GM12878 (cell line): ENCODE results near the gene MN1. TPM values are rescaled to one million over a fixed set of nuclear protein-coding genes. Genes with fewer than 3 reads are reported as not detected.

Experiments
- ATAC-seq: fragments of 200-7000 bp; cut with Tn5 transposase; 3 replicates; pipeline ENCODE4 v1.9.1; 2020; ENCODE audit warnings: mild to moderate bottlenecking, moderate library complexity
- BruUV-seq: library from RNA; stranded (reverse); fragments of 400-500 nt; replicated peaks from 2 replicates; lab custom pipeline; 2021; lab: Mats Ljungman, UMichigan
- CTCF ChIA-PET: fragments of 300-600 bp; sonication (Branson Sonifier 250); formaldehyde crosslinking; extraction: SDS; loops from one replicate; lab custom pipeline; 2021; ENCODE audit warnings: inconsistent platforms; lab: Yijun Ruan, JAX
- POLR2A ChIA-PET: fragments of 350-600 bp; formaldehyde crosslinking; extraction: SDS; loops from one replicate; lab custom pipeline; 2021; ENCODE audit warnings: inconsistent platforms; lab: Charles Lee
- RAD21 ChIA-PET: fragments of 300-600 bp; sonication (Branson Sonifier 250); formaldehyde crosslinking; loops from one replicate; lab custom pipeline; 2023; ENCODE audit warnings: antibody characterized with exemption; ENCODE audit not compliant: unreplicated experiment; lab: Charles Lee
- SMC1A ChIA-PET: fragments of 300-600 bp; sonication (Branson Sonifier 250); formaldehyde crosslinking; loops from one replicate; lab custom pipeline; 2023; ENCODE audit not compliant: unreplicated experiment, uncharacterized antibody; lab: Charles Lee
- DNase-seq: peaks from one replicate; pipeline ENCODE4 v3.0.0-alpha.2; 2011; ENCODE audit warnings: low read depth, low spot score
- FAIRE-seq: peaks from 3 replicates; lab custom pipeline; 2011; peaks lifted over from hg19 to GRCh38; lab: Jason Lieb, UNC
- H2AFZ ChIP-seq: 2 replicates; pipeline ENCODE4 v1.6.0; 2011; ENCODE audit warnings: low read depth, low read length, control low read depth; ENCODE audit not compliant: control insufficient read depth
- H3K27ac ChIP-seq: 2 replicates; pipeline ENCODE4 v1.5.1; 2011; ENCODE audit warnings: control low read depth; ENCODE audit not compliant: control insufficient read depth, insufficient read depth
- H3K27me3 ChIP-seq, 2 experiments: replicated peaks in 1 of 2; 2 replicates each; pipeline versions ENCODE4 v1.6.0 to v1.6.1; 2011; ENCODE audit warnings: low read length in 1 of 2; ENCODE audit not compliant: control insufficient read depth in 2 of 2, insufficient read depth in 2 of 2
- H3K36me3 ChIP-seq, 2 experiments: 2 replicates each; pipeline ENCODE4 v1.5.1; 2011; ENCODE audit warnings: low read length in 1 of 2; ENCODE audit not compliant: control insufficient read depth in 2 of 2, insufficient read depth in 2 of 2
- H3K4me1 ChIP-seq: 2 replicates; pipeline ENCODE4 v1.6.1; 2011; ENCODE audit warnings: mild to moderate bottlenecking, low read length, moderate library complexity, mixed read lengths; ENCODE audit not compliant: control insufficient read depth, insufficient read depth
- H3K4me2 ChIP-seq: 2 replicates; pipeline ENCODE4 v1.6.0; 2011; ENCODE audit warnings: control low read depth; ENCODE audit not compliant: control insufficient read depth, insufficient read depth
- H3K4me3 ChIP-seq: fragments of 200-600 bp; sonication (generic); 2 replicates; pipeline ENCODE4 v1.5.1; 2016
- H3K79me2 ChIP-seq: 2 replicates; pipeline ENCODE4 v1.6.0; 2011; ENCODE audit warnings: low read length; ENCODE audit not compliant: control insufficient read depth, insufficient read depth
- H3K9ac ChIP-seq: 2 replicates; pipeline ENCODE4 v1.8.0; 2011; ENCODE audit warnings: low read length, control low read depth, mixed read lengths; ENCODE audit not compliant: control insufficient read depth, insufficient read depth
- H3K9me3 ChIP-seq: replicated peaks from 3 replicates; pipeline ENCODE4 v1.5.1; 2011; ENCODE audit warnings: mild to moderate bottlenecking, low read length; ENCODE audit not compliant: control insufficient read depth, insufficient read depth
- H4K20me1 ChIP-seq: 2 replicates; pipeline ENCODE4 v1.6.0; 2011; ENCODE audit not compliant: control insufficient read depth, insufficient read depth
- CHD1 ChIP-seq: IDR thresholded peaks from 2 replicates; pipeline ENCODE4 v1.6.1; 2012; ENCODE audit warnings: low read depth, low read length, improper control_type of control experiment
- ETV6 ChIP-seq, 2 experiments: fragments of 450-650 bp in 1 of 2; IDR thresholded peaks in 1 of 2; conservative IDR thresholded peaks in 1 of 2; 2 replicates each; pipeline ENCODE4 v1.6.1; 2014; ENCODE audit warnings: antibody characterized with exemption in 1 of 2, borderline replicate concordance in 1 of 2, low read depth in 1 of 2, mild to moderate bottlenecking in 1 of 2, moderate library complexity in 1 of 2
- JUND ChIP-seq: IDR thresholded peaks from 2 replicates; pipeline ENCODE4 v1.6.1; 2012; ENCODE audit warnings: low read depth, mild to moderate bottlenecking, low read length, improper control_type of control experiment, moderate library complexity
- KLF5 ChIP-seq: fragments of 450-650 bp; IDR thresholded peaks from 2 replicates; pipeline ENCODE4 v1.6.1; 2014; ENCODE audit warnings: mild to moderate bottlenecking; ENCODE audit not compliant: partially characterized antibody
- MTA2 ChIP-seq: fragments of 450-650 bp; IDR thresholded peaks from 2 replicates; pipeline ENCODE4 v1.6.1; 2016; ENCODE audit warnings: low read depth, mild to moderate bottlenecking, moderate library complexity
- NFIC ChIP-seq: IDR thresholded peaks from 2 replicates; pipeline ENCODE4 v1.6.1; 2012; ENCODE audit warnings: low read depth, mild to moderate bottlenecking, inconsistent platforms, low read length, moderate library complexity
- PAX5 ChIP-seq: IDR thresholded peaks from 2 replicates; pipeline ENCODE4 v1.6.1; 2011; ENCODE audit warnings: low read depth, low read length, borderline replicate concordance
- PML ChIP-seq: IDR thresholded peaks from 2 replicates; pipeline ENCODE4 v1.6.1; 2012; ENCODE audit warnings: low read length, inconsistent platforms
- SMAD1 ChIP-seq: fragments of 450-650 bp; IDR thresholded peaks from 2 replicates; pipeline ENCODE4 v1.6.1; 2018; ENCODE audit warnings: mild to moderate bottlenecking, low read depth; ENCODE audit not compliant: partially characterized antibody
- STAT1 ChIP-seq: fragments of 450-650 bp; conservative IDR thresholded peaks from 2 replicates; pipeline ENCODE4 v1.6.1; 2014; ENCODE audit warnings: antibody characterized with exemption, mild to moderate bottlenecking
- WGBS: methylation state at CpG from one replicate; pipeline ENCODE4 v1.1.6; 2016; ENCODE audit warnings: low lambda C conversion rate; ENCODE audit not compliant: insufficient replicate concordance, insufficient coverage; ENCODE audit errors: missing lambda C conversion rate; 5-methylcytosine and 5-hydroxymethylcytosine counted together
- in situ Hi-C: fragments of 300-500 bp; cut with MboI; formaldehyde crosslinking; loops from 9 replicates; pipeline ENCODE4 v1.14.3; 2018; ENCODE audit warnings: mixed read lengths
- intact Hi-C: fragments of 100-400 bp; cut with micrococcal nuclease; formaldehyde crosslinking; loops from one replicate; pipeline ENCODE4 v1.14.2; 2022; ENCODE audit not compliant: unreplicated experiment
- polyA plus RNA-seq, 11 experiments: library from polyadenylated mRNA; depleted of rRNA in 4 of 11; unstranded in 6 of 11; stranded (reverse) in 5 of 11; fragments of >200 nt; fragmentation: Nextera tagmentation in 4 of 11; fragmentation: Illumina TruSeq in 1 of 11; extraction: Ambion mirVana in 4 of 11; extraction: Trizol in 1 of 11; gene quantifications; 1 replicate in 1 of 11; 2 replicates in 10 of 11; pipeline versions ENCODE4 v1.2.1 to v1.2.3, GENCODE V29; 2011 to 2016; ENCODE audit warnings: inconsistent platforms in 2 of 11, missing spikeins in 2 of 11, low read depth in 1 of 11
- total RNA-seq, 4 experiments: library from RNA; depleted of rRNA in 3 of 4; stranded (reverse); fragments of >200 nt in 3 of 4; fragmentation: Illumina TruSeq in 1 of 4; extraction: Trizol in 1 of 4; gene quantifications; 2 replicates each; pipeline versions ENCODE4 v1.2.1 to v1.2.3, GENCODE V29; 2013 to 2021
- TF ChIP-seq, protein P1 (sequence below): fragments of 450-650 bp; IDR thresholded peaks from 2 replicates; pipeline ENCODE4 v1.6.1; 2017; ENCODE audit warnings: mild to moderate bottlenecking, moderate library complexity
- TF ChIP-seq, protein P2 (sequence below): IDR thresholded peaks from 2 replicates; pipeline ENCODE4 v1.6.1; 2011; ENCODE audit warnings: low read depth, mild to moderate bottlenecking, low read length, moderate library complexity, borderline replicate concordance; ENCODE audit errors: extremely low read depth
- TF ChIP-seq, protein P3 (sequence below): fragments of 450-650 bp; formaldehyde crosslinking; IDR thresholded peaks from 2 replicates; pipeline ENCODE4 v1.4.0; 2022; ENCODE audit warnings: mild to moderate bottlenecking, moderate library complexity

The MN1 gene
- total and polyA plus RNA-seq, 10 of the 15 experiments (the other 5 are each of a cell fraction or from before 2014, with no cell fraction given): under 0.01 to 0.24 (median 0.03) TPM; not detected in 3

DNA sequence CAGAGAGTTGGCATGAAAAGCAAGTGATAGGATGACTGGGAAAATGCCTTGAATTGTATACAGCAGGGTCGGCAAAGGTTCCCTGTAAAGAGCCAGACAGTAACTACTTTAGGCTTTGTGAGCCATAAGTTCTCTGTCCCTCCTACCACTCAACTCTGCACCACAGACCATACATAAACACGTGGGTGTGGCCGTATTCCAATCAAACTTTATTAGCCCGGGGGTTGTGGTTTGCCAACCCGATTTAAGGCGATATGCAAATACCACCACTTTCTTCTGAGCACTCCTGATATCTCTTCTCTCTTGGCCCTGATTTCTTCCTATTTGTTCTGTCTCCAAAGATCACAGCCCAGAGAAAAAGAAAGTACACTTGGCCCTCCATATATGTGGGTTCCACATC is 87.5 kb downstream of the MN1 start:
- intact Hi-C loops: no loop called here
- SMC1A ChIA-PET: no interaction called here
- no peak overlapping the region for H2AFZ ChIP-seq

DNA sequence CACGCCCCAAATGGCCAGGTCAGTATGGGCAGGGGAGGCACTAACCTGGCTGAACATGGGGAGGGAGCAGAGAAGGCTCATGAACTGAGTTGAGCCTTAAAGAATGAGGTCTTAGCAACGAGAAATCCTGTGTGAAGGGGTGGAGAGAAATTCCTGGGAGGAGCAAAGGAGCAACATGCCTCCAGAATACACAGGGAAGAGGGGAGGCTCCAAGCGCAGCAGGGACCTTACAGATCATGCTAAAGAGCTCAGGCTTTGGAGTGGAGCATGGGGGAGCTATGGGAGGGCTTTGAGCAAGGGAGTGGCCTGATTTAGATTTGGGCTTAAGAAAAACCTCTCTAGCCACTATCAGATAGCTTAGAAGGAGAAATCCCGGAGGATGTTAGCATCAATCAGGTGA is 88.1 kb downstream of the MN1 start:
- no peaks in the 10 kb centered on the region for H3K36me3 ChIP-seq
- ATAC-seq: no peak
- no TSS peak for BruUV-seq
- H2AFZ ChIP-seq: no peak overlapping the region
- H3K27me3 ChIP-seq: no peaks in the 10 kb centered on the region
- H3K4me2 ChIP-seq: no peak overlapping the region
- no peak for FAIRE-seq
- SMC1A ChIA-PET: no interaction called here
- 18% methylated on average over 4 of the region's 4 CpGs for WGBS
- RAD21 ChIA-PET: no interaction called here
- intact Hi-C loops (no loop called here), in situ Hi-C loops (no loop called here)
- DNase-seq: no peak
- no peak overlapping the region for H3K9ac ChIP-seq
- no peaks in the 10 kb centered on the region for H3K79me2 ChIP-seq
- H3K4me3 ChIP-seq: no peak overlapping the region
- no peaks in the 10 kb centered on the region for H4K20me1 ChIP-seq
- H3K9me3 ChIP-seq: no peaks in the 10 kb centered on the region; the same call in 2 of the 3 replicates
- H3K27ac ChIP-seq: no peak overlapping the region
- POLR2A ChIA-PET: no interaction called here
- H3K4me1 ChIP-seq: no peaks in the 10 kb centered on the region
- CTCF ChIA-PET: no interaction called here
- TF ChIP-seq KLF5: no peak
- no peak for TF ChIP-seq CHD1
- TF ChIP-seq, protein P1, sequence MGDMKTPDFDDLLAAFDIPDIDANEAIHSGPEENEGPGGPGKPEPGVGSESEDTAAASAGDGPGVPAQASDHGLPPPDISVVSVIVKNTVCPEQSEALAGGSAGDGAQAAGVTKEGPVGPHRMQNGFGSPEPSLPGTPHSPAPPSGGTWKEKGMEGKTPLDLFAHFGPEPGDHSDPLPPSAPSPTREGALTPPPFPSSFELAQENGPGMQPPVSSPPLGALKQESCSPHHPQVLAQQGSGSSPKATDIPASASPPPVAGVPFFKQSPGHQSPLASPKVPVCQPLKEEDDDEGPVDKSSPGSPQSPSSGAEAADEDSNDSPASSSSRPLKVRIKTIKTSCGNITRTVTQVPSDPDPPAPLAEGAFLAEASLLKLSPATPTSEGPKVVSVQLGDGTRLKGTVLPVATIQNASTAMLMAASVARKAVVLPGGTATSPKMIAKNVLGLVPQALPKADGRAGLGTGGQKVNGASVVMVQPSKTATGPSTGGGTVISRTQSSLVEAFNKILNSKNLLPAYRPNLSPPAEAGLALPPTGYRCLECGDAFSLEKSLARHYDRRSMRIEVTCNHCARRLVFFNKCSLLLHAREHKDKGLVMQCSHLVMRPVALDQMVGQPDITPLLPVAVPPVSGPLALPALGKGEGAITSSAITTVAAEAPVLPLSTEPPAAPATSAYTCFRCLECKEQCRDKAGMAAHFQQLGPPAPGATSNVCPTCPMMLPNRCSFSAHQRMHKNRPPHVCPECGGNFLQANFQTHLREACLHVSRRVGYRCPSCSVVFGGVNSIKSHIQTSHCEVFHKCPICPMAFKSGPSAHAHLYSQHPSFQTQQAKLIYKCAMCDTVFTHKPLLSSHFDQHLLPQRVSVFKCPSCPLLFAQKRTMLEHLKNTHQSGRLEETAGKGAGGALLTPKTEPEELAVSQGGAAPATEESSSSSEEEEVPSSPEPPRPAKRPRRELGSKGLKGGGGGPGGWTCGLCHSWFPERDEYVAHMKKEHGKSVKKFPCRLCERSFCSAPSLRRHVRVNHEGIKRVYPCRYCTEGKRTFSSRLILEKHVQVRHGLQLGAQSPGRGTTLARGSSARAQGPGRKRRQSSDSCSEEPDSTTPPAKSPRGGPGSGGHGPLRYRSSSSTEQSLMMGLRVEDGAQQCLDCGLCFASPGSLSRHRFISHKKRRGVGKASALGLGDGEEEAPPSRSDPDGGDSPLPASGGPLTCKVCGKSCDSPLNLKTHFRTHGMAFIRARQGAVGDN: no peak
- TF ChIP-seq, protein P2, sequence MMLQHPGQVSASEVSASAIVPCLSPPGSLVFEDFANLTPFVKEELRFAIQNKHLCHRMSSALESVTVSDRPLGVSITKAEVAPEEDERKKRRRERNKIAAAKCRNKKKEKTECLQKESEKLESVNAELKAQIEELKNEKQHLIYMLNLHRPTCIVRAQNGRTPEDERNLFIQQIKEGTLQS: no peak
- TF ChIP-seq NFIC: no peak
- TF ChIP-seq, protein P3, sequence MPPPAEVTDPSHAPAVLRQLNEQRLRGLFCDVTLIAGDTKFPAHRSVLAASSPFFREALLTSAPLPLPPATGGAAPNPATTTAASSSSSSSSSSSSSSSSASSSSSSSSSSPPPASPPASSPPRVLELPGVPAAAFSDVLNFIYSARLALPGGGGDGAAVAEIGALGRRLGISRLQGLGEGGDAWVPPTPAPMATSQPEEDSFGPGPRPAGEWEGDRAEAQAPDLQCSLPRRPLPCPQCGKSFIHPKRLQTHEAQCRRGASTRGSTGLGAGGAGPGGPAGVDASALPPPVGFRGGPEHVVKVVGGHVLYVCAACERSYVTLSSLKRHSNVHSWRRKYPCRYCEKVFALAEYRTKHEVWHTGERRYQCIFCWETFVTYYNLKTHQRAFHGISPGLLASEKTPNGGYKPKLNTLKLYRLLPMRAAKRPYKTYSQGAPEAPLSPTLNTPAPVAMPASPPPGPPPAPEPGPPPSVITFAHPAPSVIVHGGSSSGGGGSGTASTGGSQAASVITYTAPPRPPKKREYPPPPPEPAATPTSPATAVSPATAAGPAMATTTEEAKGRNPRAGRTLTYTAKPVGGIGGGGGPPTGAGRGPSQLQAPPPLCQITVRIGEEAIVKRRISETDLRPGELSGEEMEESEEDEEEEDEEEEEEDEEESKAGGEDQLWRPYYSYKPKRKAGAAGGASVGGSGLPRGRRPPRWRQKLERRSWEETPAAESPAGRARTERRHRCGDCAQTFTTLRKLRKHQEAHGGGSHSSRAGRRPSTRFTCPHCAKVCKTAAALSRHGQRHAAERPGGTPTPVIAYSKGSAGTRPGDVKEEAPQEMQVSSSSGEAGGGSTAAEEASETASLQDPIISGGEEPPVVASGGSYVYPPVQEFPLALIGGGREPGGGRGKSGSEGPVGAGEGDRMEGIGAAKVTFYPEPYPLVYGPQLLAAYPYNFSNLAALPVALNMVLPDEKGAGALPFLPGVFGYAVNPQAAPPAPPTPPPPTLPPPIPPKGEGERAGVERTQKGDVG (CRISPR knock-in tag): no peak
- no peak for TF ChIP-seq STAT1
- TF ChIP-seq PML: no peak
- no peak for TF ChIP-seq MTA2

More for the DNA sequence above, 87.5 kb downstream of the MN1 start:
- H3K4me3 ChIP-seq: no peak overlapping the region
- no peaks in the 10 kb centered on the region; the same call in 2 of the 3 replicates for H3K9me3 ChIP-seq
- H4K20me1 ChIP-seq: no peaks in the 10 kb centered on the region
- H3K36me3 ChIP-seq: no peaks in the 10 kb centered on the region
- no peak overlapping the region for H3K27ac ChIP-seq
- TF ChIP-seq ETV6 (conservative IDR thresholded peaks at IDR 0.05 in 1 of 2, IDR thresholded peaks at IDR 0.05 in 1 of 2; ENCODE audit: borderline replicate concordance in 1 of 2, low read depth in 1 of 2) (no peak), JUND (no peak), PAX5 (no peak), SMAD1 (no peak)
- H3K79me2 ChIP-seq: no peaks in the 10 kb centered on the region
- no peak for FAIRE-seq
- no peak overlapping the region for H3K4me2 ChIP-seq
- in situ Hi-C loops: no loop called here
- ChIA-PET CTCF (no interaction called here), RAD21 (no interaction called here), POLR2A (no interaction called here)
- H3K27me3 ChIP-seq: no peaks in the 10 kb centered on the region
- ATAC-seq: no peak
- no peak for DNase-seq
- WGBS: 43% methylated on average over 6 of the region's 6 CpGs
- H3K9ac ChIP-seq: no peak overlapping the region
- H3K4me1 ChIP-seq: no peaks in the 10 kb centered on the region
- BruUV-seq: no TSS peak
